GM12891 (cell line): ENCODE measurements around the gene SLCO3A1.

Experiments used
- PAX5 ChIP-seq: IDR thresholded peaks from 2 replicates; pipeline ENCODE4 v1.6.1; 2011; ENCODE audit warnings: low read length, moderate library complexity, mild to moderate bottlenecking; ENCODE audit not compliant: insufficient read depth, severe bottlenecking
- POLR2A ChIP-seq: IDR thresholded peaks from 2 replicates; pipeline ENCODE4 v1.6.1; 2011; ENCODE audit warnings: low read depth, low read length, control low read depth
- POLR2AphosphoS5 ChIP-seq: IDR thresholded peaks from 2 replicates; pipeline ENCODE4 v1.6.1; 2011; ENCODE audit warnings: low read depth, low read length, control low read depth
- POU2F2 ChIP-seq: IDR thresholded peaks from 2 replicates; pipeline ENCODE4 v1.6.1; 2011; ENCODE audit warnings: low read depth, mild to moderate bottlenecking, control low read depth, low read length, moderate library complexity
- SPI1 ChIP-seq: IDR thresholded peaks from 2 replicates; pipeline ENCODE4 v1.6.1; 2011; ENCODE audit warnings: low read depth, low read length, control low read depth
- TAF1 ChIP-seq: IDR thresholded peaks from 2 replicates; pipeline ENCODE4 v1.6.1; 2011; ENCODE audit warnings: low read depth, low read length, control low read depth

- TF ChIP-seq POLR2AphosphoS5 (no peak), POLR2A (no peak), TAF1 (no peak), POU2F2 (no peak), PAX5 (no peak), SPI1 (no peak)
Measured at GRCh38 chr15:91976966-91977365, 123.5 kb downstream of the SLCO3A1 start.
